HG03280 (cell line): ENCODE results near the gene KCNQ1.

ENCODE experiments used
- ATAC-seq: cut with Tn5 transposase; IDR thresholded peaks from one replicate; pipeline ENCODE4 v1.9.1; 2021; ENCODE audit warnings: mild to moderate bottlenecking, moderate library complexity; ENCODE audit not compliant: unreplicated experiment

KCNQ1 gene

GRCh38 chr11:2423157-2424025, 21.4 kb upstream of the KCNQ1 start:
- ATAC-seq = no peak

- ATAC-seq = no peak
Measured at GRCh38 chr11:2424811-2425495, 19.9 kb upstream of the KCNQ1 start.

- no peak for ATAC-seq
Measured at GRCh38 chr11:2425506-2425905, 19.3 kb upstream of the KCNQ1 start.

GRCh38 chr11:2426221-2426620, 18.6 kb upstream of the KCNQ1 start:
- ATAC-seq = no peak

GRCh38 chr11:2426826-2427521, 17.8 kb upstream of the KCNQ1 start:
- no peak for ATAC-seq

- ATAC-seq = no peak
Measured at GRCh38 chr11:2427721-2428321, 17.0 kb upstream of the KCNQ1 start.

- ATAC-seq = no peak
Measured at GRCh38 chr11:2428322-2428795, 16.4 kb upstream of the KCNQ1 start.

- ATAC-seq = no peak
Measured at GRCh38 chr11:2431395-2431794, 13.4 kb upstream of the KCNQ1 start.

- ATAC-seq = no peak
Measured at GRCh38 chr11:2432171-2432621, 12.6 kb upstream of the KCNQ1 start.

- ATAC-seq = no peak
Measured at GRCh38 chr11:2432628-2433071, 12.2 kb upstream of the KCNQ1 start.

GRCh38 chr11:2433106-2433925, 11.5 kb upstream of the KCNQ1 start:
- ATAC-seq = no peak

- ATAC-seq = no peak
Measured at GRCh38 chr11:2434008-2434407, 10.8 kb upstream of the KCNQ1 start.

GRCh38 chr11:2434506-2435255, 10.1 kb upstream of the KCNQ1 start:
- no peak for ATAC-seq

- ATAC-seq = no peak
Measured at GRCh38 chr11:2435288-2436012, 9.4 kb upstream of the KCNQ1 start.

GRCh38 chr11:2436013-2436520, 8.7 kb upstream of the KCNQ1 start:
- ATAC-seq = no peak

- no peak for ATAC-seq
Measured at GRCh38 chr11:2436521-2437031, 8.2 kb upstream of the KCNQ1 start.

GRCh38 chr11:2437516-2437915, 7.3 kb upstream of the KCNQ1 start:
- ATAC-seq = no peak

- ATAC-seq = no peak
Measured at GRCh38 chr11:2439820-2440219, 5.0 kb upstream of the KCNQ1 start.
